HG02678 (cell line): ENCODE results near the gene SLC35F1.
A peak's percentile ranks its signal among the peaks of the same experiment; 100 is the strongest.

Experiments
- ATAC-seq: cut with Tn5 transposase; IDR thresholded peaks from one replicate; pipeline ENCODE4 v1.9.1; 2021; ENCODE audit warnings: mild to moderate bottlenecking, moderate library complexity; ENCODE audit not compliant: unreplicated experiment

The SLC35F1 gene

GRCh38 chr6:118186672-118187567, 279.9 kb downstream of the SLC35F1 start:
- peak; percentile 65 for ATAC-seq

GRCh38 chr6:118187568-118188164, 280.6 kb downstream of the SLC35F1 start:
- peak; percentile 40 for ATAC-seq

DNA sequence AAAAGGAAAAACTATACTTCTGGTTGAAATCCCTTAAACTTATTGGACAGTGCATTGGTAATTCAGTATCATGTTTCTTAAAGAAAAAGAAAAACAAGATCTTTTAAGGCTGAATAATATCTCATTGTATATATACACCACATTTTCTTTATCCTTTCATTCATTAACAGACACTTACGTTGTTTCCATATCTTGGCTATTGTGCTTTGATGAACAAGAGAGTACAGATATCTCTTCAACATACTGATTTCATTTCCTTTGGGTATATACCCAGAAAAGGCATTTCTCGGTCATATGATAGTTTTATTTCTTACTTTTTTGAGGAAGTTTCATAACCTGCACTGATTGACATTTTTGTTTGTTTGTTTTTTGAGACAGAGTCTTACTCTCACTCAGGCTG, 281.5 kb downstream of the SLC35F1 start:
- ATAC-seq = no peak

DNA sequence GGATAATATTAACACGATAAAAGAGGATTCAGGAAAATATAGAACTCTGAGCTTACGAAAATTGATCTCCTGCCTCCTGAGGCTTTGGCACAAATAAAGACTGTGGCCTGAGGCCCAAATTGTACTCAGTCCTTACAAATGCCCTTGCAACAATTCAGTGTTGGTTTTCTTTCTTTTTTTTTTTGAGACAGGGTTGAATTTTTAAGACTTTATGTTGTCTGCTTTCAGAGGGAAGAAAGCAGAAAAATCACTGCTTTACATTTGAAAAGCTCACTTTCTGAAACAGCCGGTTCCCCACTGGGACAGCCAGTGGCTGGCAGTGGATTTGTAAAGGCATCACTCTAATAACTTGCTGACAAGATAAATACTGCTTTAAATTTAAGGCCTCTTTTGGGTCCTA, 290.5 kb downstream of the SLC35F1 start:
- no peak for ATAC-seq

- no peak for ATAC-seq
Measured at GRCh38 chr6:118198746-118199145, 291.7 kb downstream of the SLC35F1 start.

DNA sequence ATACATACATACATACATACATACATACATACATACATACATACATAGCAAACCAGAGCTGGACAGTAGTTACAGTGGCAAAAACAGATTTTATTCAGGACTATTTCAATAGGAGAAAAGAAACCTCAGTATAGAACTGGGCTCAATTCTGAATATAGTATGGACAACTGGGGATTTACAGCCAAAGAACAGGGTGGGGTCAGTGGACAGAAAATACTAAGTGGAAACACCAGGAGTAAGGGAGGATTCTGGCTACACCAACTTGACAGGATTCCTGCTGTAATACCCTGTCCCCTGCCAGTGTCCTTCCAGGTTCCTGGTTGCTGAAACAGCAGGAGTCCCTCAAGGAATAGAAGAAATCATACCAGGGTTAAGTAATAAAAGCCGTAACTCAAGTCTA, 293.1 kb downstream of the SLC35F1 start:
- no peak for ATAC-seq

DNA sequence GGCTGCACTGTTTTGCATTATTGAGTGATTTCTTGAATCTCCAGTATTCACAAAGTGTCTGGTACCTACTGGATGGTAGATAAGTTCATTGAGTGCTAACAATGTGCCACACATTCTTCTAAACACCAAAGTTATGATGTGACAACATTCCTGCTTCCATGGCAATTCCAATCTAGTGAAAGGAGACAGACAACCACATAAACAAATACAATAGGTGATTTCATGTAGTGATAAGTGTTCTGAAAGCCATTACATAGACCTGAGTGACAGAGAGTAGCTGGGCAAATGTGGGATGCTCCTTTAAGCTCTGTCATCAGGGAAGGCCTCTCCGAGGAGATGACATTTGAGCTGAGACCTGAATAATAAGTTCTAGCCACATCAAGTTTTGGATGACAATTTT, 295.5 kb downstream of the SLC35F1 start:
- ATAC-seq = no peak

- no peak for ATAC-seq
Measured at GRCh38 chr6:118203545-118203944, 296.5 kb downstream of the SLC35F1 start.

DNA sequence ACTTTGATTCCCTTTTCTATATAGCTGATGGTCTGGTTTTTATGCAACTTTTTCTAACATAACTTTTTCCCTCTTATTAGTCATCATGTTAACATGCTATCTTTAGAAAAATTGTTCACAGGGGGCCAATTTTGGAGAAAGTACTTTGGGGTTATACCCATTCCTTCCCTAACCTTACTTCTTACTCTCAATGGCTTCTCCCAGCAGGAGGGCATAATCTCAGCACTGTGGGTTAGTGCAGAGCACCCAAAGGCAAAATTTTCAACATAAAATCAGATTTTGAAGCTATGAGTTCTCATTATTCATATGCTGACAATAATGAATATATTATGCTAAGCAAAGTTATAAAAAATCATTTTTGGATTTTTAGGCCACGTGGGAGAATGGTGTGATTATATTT, 299.2 kb downstream of the SLC35F1 start:
- no peak for ATAC-seq

GRCh38 chr6:118207947-118208346, 300.9 kb downstream of the SLC35F1 start:
- ATAC-seq = no peak

DNA sequence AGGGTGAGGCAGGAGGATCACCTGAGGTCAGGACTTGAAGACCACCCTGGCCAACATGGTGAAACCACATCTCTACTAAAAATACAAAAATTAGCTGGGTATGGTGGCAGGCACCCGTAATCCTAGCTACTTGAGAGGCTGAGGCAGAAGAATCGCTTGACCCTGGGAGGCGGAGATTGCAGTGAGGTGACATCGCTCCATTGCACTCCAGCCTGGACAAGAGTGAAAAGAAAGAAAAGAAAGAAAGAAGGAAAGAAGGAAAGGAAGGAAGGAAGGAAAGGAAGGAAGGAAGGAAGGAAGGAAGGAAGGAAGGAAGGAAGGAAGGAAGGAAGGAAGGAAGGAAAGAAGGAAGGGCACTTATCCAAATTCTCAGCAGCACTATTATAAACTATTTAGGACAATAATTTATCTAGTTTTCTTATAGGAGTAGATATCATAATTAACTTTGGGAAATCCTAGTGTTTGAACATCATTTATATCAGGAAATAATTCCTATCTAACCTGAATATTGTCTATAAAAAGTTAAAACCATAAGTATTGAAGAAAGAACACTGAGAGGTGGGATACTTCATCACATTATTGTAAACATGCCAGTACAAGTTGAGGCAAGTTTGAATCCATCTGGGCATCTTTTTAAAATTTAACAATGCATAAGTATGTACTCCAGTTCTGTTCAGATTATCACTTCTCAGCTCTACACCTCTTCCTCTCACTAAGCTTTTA, 305.5 kb downstream of the SLC35F1 start:
- ATAC-seq = no peak

- ATAC-seq = no peak
Measured at GRCh38 chr6:118215269-118215668, 308.2 kb downstream of the SLC35F1 start.

DNA sequence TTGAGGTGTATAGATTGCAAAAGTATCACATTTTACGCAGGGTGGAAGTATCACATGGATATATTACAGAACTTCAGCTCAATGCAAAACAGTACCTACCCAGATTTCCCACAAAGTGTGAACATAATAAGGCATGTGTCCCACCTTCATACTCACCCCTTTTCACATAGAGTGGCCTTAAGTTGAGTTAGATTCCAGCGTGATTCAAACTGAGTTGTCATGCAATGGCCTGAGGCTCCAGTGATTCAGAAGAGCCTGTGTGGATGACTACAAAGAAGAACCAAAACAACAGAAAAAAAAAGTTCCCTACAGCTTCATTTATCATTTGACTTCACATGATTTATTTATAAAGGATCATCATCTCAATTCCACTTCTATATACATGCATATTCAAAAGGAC, 309.7 kb downstream of the SLC35F1 start:
- ATAC-seq = no peak

DNA sequence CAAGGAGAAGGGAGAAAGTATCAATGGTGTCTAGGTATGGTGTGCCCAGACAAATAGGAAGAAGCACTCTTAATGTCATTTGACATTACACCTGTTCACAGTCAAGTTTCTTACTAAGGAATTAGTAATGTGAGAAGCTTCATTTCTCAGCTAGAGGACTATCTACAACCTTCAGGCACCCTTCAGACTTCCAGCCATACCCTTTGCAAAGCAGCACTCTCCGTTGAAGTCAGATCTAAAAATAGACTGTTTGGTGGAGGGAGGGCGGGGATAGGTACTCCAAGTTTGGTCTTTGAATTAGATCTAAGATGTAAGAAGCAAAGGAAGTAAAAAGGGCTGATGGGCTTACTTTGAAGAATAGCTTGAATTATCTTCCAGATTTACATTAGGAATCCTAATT, 311.1 kb downstream of the SLC35F1 start:
- ATAC-seq = no peak

- no peak for ATAC-seq
Measured at GRCh38 chr6:118220429-118221128, 313.5 kb downstream of the SLC35F1 start.

GRCh38 chr6:118223316-118223715, 316.3 kb downstream of the SLC35F1 start:
- ATAC-seq = no peak

DNA sequence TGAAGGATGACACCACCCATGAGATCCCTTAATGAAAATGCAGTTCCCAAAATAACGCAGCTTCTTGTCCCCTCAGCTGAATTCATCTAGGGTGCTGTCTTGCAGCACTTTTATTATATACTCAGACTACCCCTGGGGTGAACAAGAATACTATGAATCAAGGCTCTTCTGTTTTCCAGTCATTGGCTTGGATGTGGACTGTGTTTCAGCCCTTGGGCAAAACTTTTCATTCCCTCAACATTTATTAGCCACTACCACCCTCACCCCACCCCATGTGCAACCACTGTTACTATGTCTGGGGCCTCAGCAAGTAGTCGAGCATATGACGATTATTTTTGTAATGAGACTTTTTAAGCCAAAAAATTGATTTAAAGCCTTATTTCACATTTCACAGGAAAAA, 321.8 kb downstream of the SLC35F1 start:
- no peak for ATAC-seq

DNA sequence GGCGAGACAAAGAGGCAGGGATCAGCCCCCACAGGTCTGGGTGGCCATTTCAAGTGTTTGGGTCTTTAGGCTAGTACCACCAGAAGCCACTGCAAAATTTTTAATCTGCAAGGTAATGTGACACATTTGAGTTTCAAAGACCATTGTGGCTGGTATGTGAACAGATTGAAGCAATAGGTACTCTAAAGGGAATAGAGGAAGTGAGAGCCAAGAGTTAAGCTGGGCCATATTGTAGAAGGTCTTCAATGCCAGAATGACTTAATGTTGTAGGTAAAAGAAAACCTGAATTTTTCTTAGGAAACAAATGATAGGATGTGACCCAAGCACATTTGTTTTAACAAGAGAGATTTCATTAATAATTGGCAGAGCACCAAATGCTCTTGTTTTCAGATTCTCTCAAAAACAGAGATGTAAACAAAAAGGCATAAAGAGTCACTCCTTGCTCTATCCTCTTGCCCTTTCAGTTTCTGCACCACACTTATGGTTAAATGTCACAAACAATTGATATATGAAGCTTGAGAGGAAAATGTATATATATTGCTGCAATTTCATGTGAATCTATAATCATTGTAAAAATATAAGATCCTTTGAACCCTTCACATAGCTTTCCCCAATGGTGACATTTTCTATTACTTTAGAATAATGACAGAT, 333.9 kb downstream of the SLC35F1 start:
- peak; percentile 59 for ATAC-seq

GRCh38 chr6:118246406-118246805, 339.3 kb downstream of the SLC35F1 start:
- no peak for ATAC-seq

DNA sequence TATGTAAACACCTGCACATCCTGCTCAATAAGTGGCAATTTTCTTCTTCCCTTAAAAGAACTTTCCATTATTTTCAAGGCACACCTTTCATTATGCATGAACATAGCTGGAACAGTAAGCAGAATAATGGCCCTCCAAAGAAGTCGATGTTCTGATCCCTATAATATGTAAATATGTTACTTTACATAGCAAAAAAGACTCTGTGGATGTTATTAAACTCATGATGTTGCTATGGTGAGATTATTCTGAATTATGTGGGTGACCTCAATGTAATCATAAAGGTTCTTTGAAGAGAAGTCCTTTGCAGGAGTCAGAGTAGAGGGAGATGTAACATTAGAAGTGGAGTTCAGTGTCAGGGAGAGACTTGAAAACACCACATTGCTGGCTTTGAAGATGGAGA, 341.1 kb downstream of the SLC35F1 start:
- no peak for ATAC-seq

- no peak for ATAC-seq
Measured at GRCh38 chr6:118249680-118250079, 342.6 kb downstream of the SLC35F1 start.
